Measurements from ENCODE around the gene RS1. TPM values are rescaled to one million over a fixed set of nuclear protein-coding genes. Genes with fewer than 3 reads are reported as not detected.

The RS1 gene
- total and polyA plus RNA-seq, 10 of the 15 experiments (the other 5 are each of a cell fraction or from before 2014, with no cell fraction given), result 0.04 to 0.26 TPM; not detected in 8

GRCh38 chrX:18719852-18720251 lies 47.9 kb upstream of the RS1 start:
- in situ Hi-C loops (cut with MboI) (no loop called here), intact Hi-C loops (cut with micrococcal nuclease; ENCODE audit: unreplicated experiment) (no loop called here)
- ChIA-PET CTCF (no interaction called here), RAD21 (ENCODE audit: unreplicated experiment) (no interaction called here), POLR2A (interaction anchor here (0.7 kb wide), 1 partner anchor 135 kb away, joined by 3 read pairs; no protein-coding TSS in a partner anchor), SMC1A (ENCODE audit: uncharacterized antibody, unreplicated experiment) (no interaction called here)
- no peak overlapping the region for H3K9ac ChIP-seq (ENCODE audit: control insufficient read depth, insufficient read depth, low read length)
- BruUV-seq (replicated peaks), result no TSS peak
- no peaks in the 10 kb centered on the region for H3K27me3 ChIP-seq (replicated peaks in 1 of 2; ENCODE audit: control insufficient read depth in 2 of 2, insufficient read depth in 2 of 2, low read length in 1 of 2)
- no peak overlapping the region for H3K27ac ChIP-seq (ENCODE audit: control insufficient read depth, insufficient read depth)
- H3K4me1 ChIP-seq (ENCODE audit: control insufficient read depth, insufficient read depth, low read length), result no peaks in the 10 kb centered on the region
- H2AFZ ChIP-seq (ENCODE audit: control insufficient read depth, low read depth, low read length), result no peak overlapping the region
- TF ChIP-seq SREBF1 (IDR thresholded peaks at IDR 0.05; ENCODE audit: low read length) (no peak), BHLHE40 (IDR thresholded peaks at IDR 0.05; ENCODE audit: borderline replicate concordance in 1 of 2, low read depth in 2 of 2, low read length in 1 of 2) (no peak), FOXM1 (IDR thresholded peaks at IDR 0.05; ENCODE audit: low read depth, low read length) (no peak), RB1 (IDR thresholded peaks at IDR 0.05; ENCODE audit: borderline replicate concordance) (no peak), ZNF217 (IDR thresholded peaks at IDR 0.05) (no peak), MEF2A (IDR thresholded peaks at IDR 0.05; ENCODE audit: insufficient read depth, low read depth, low read length) (no peak), NBN (IDR thresholded peaks at IDR 0.05) (no peak), SP1 (IDR thresholded peaks at IDR 0.05; ENCODE audit: low read depth, low read length) (no peak)
- 17% methylated on average over 4 of the region's 4 CpGs for WGBS (ENCODE audit: insufficient coverage, insufficient replicate concordance, low lambda C conversion rate, missing lambda C conversion rate)
- H3K4me3 ChIP-seq, result no peak overlapping the region
- no peaks in the 10 kb centered on the region for H4K20me1 ChIP-seq (ENCODE audit: control insufficient read depth, insufficient read depth)
- H3K9me3 ChIP-seq (replicated peaks; ENCODE audit: control insufficient read depth, insufficient read depth, low read length), result no peaks in the 10 kb centered on the region
- DNase-seq (ENCODE audit: low read depth, low spot score) (no peak), FAIRE-seq (no peak), ATAC-seq (no peak)
- no peaks in the 10 kb centered on the region for H3K79me2 ChIP-seq (ENCODE audit: control insufficient read depth, insufficient read depth, low read length)
- no peaks in the 10 kb centered on the region for H3K36me3 ChIP-seq (ENCODE audit: control insufficient read depth in 2 of 2, insufficient read depth in 2 of 2, low read length in 1 of 2)
- no peak overlapping the region for H3K4me2 ChIP-seq (ENCODE audit: control insufficient read depth, insufficient read depth)

DNA sequence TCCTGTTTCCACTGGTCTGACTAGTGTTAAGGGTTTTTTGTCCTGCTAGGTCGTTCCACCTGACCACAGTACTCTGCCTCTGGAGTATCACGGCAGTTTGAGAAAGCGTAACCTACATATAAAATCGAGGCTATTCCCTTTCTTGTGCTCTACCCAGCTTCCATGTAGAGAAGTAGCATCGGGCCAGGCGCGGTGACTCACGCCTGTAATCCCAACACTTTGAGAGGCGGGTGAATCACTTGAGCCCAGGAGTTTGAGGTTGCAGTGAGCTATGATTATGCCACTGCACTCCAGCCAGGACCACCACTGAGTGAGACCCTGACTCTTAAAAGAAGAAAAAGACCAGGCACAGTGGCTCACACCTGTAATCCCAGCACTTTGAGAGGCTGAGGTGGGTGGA lies 43.0 kb upstream of the RS1 start:
- ATAC-seq, result no peak
- H3K79me2 ChIP-seq (ENCODE audit: control insufficient read depth, insufficient read depth, low read length), result no peaks in the 10 kb centered on the region
- intact Hi-C loops (cut with micrococcal nuclease; ENCODE audit: unreplicated experiment), result no loop called here
- no peak overlapping the region for H3K4me3 ChIP-seq
- no peaks in the 10 kb centered on the region for H3K4me1 ChIP-seq (ENCODE audit: control insufficient read depth, insufficient read depth, low read length)
- H3K27me3 ChIP-seq (replicated peaks in 1 of 2; ENCODE audit: control insufficient read depth in 2 of 2, insufficient read depth in 2 of 2, low read length in 1 of 2), result no peaks in the 10 kb centered on the region
- no TSS peak for BruUV-seq (replicated peaks)
- no peak overlapping the region for H3K4me2 ChIP-seq (ENCODE audit: control insufficient read depth, insufficient read depth)
- in situ Hi-C loops (cut with MboI), result no loop called here
- H4K20me1 ChIP-seq (ENCODE audit: control insufficient read depth, insufficient read depth), result no peaks in the 10 kb centered on the region
- DNase-seq (ENCODE audit: low read depth, low spot score), result no peak
- CTCF ChIA-PET, result no interaction called here
- H3K36me3 ChIP-seq (ENCODE audit: control insufficient read depth in 2 of 2, insufficient read depth in 2 of 2, low read length in 1 of 2), result no peaks in the 10 kb centered on the region
- H3K9me3 ChIP-seq (replicated peaks; ENCODE audit: control insufficient read depth, insufficient read depth, low read length), result no peaks in the 10 kb centered on the region
- SMC1A ChIA-PET (ENCODE audit: uncharacterized antibody, unreplicated experiment), result interaction anchor here (1.5 kb wide), 1 partner anchor 12 kb away, joined by 3 read pairs; no protein-coding TSS in a partner anchor
- H3K27ac ChIP-seq (ENCODE audit: control insufficient read depth, insufficient read depth), result no peak overlapping the region
- no peak for FAIRE-seq
- TF ChIP-seq, protein P1, sequence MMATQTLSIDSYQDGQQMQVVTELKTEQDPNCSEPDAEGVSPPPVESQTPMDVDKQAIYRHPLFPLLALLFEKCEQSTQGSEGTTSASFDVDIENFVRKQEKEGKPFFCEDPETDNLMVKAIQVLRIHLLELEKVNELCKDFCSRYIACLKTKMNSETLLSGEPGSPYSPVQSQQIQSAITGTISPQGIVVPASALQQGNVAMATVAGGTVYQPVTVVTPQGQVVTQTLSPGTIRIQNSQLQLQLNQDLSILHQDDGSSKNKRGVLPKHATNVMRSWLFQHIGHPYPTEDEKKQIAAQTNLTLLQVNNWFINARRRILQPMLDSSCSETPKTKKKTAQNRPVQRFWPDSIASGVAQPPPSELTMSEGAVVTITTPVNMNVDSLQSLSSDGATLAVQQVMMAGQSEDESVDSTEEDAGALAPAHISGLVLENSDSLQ (IDR thresholded peaks at IDR 0.05), result no peak
- TF ChIP-seq ATF7 (IDR thresholded peaks at IDR 0.05; ENCODE audit: low read depth) (no peak), STAT3 (IDR thresholded peaks at IDR 0.05; ENCODE audit: low read depth, low read length) (no peak), ZBTB4 (CRISPR knock-in tag; IDR thresholded peaks at IDR 0.05) (no peak)
- 70% methylated on average over 9 of the region's 9 CpGs for WGBS (ENCODE audit: insufficient coverage, insufficient replicate concordance, low lambda C conversion rate, missing lambda C conversion rate)
- POLR2A ChIA-PET, result no interaction called here
- no peak overlapping the region for H3K9ac ChIP-seq (ENCODE audit: control insufficient read depth, insufficient read depth, low read length)
- RAD21 ChIA-PET (ENCODE audit: unreplicated experiment), result no interaction called here
- no peak overlapping the region for H2AFZ ChIP-seq (ENCODE audit: control insufficient read depth, low read depth, low read length)

All from GM12878 (cell line).